ENCODE results near the gene PIGP.
"Not testable (repeated sequence)": the region's sequence is repeated elsewhere in the genome, so short reads cannot be mapped to it uniquely, and the experiment has no call there.

DNA sequence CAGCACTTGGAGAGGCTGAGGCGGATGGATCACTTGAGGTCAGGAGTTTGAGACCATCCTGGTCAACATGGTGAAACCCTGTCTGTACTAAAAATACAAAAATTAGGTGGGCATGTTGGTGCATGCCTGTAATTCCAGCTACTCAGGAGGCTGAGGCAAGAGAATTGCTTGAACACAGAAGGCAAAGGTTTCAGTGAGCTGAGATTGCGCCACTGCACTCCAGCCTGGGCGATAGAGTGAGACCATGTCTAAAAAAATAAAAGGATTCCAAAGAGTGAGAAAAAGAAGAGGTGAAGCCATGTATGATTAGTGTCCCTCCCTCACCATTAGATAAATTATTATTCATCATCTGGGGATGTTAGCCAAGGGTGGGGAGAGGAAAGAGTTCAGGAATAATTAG lies 29.9 kb upstream of the PIGP start:
- TF ChIP-seq, protein P1, sequence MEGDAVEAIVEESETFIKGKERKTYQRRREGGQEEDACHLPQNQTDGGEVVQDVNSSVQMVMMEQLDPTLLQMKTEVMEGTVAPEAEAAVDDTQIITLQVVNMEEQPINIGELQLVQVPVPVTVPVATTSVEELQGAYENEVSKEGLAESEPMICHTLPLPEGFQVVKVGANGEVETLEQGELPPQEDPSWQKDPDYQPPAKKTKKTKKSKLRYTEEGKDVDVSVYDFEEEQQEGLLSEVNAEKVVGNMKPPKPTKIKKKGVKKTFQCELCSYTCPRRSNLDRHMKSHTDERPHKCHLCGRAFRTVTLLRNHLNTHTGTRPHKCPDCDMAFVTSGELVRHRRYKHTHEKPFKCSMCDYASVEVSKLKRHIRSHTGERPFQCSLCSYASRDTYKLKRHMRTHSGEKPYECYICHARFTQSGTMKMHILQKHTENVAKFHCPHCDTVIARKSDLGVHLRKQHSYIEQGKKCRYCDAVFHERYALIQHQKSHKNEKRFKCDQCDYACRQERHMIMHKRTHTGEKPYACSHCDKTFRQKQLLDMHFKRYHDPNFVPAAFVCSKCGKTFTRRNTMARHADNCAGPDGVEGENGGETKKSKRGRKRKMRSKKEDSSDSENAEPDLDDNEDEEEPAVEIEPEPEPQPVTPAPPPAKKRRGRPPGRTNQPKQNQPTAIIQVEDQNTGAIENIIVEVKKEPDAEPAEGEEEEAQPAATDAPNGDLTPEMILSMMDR (IDR thresholded peaks at IDR 0.05; ENCODE audit: extremely low read depth in 1 of 2, insufficient read depth in 1 of 2, low read depth in 1 of 2, low read length in 2 of 2) = not testable (repeated sequence)
- not testable (repeated sequence) for TF ChIP-seq JUN (IDR thresholded peaks at IDR 0.05; ENCODE audit: borderline replicate concordance, insufficient read depth, insufficient read length, low read depth); POLR2A (IDR thresholded peaks at IDR 0.05; ENCODE audit: low read depth, low read length); EZH2 (IDR thresholded peaks at IDR 0.05; ENCODE audit: borderline replicate concordance, low read depth, low read length, severe bottlenecking); POLR2AphosphoS5 (IDR thresholded peaks at IDR 0.05; ENCODE audit: insufficient read depth, low read depth, low read length); MYC (IDR thresholded peaks at IDR 0.05; ENCODE audit: low read depth, low read length); GATA2 (IDR thresholded peaks at IDR 0.05; ENCODE audit: insufficient read depth, insufficient read length, low read depth, low read length); FOS (IDR thresholded peaks at IDR 0.05; ENCODE audit: borderline replicate concordance, insufficient read depth, low read length)
- TF ChIP-seq, protein P2, sequence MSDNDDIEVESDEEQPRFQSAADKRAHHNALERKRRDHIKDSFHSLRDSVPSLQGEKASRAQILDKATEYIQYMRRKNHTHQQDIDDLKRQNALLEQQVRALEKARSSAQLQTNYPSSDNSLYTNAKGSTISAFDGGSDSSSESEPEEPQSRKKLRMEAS (IDR thresholded peaks at IDR 0.05; ENCODE audit: insufficient read depth, insufficient read length) = not testable (repeated sequence)

Data from endothelial cell of umbilical vein (primary cell).